DND-41 (cell line): Measurements from ENCODE around the gene STX12.

Source experiments
- ATAC-seq: fragments of 200-7000 bp; cut with Tn5 transposase; 3 replicates; pipeline ENCODE4 v1.9.1; 2021; ENCODE audit warnings: low read depth; ENCODE audit not compliant: insufficient read depth
- DNase-seq: peaks from one replicate; pipeline ENCODE4 v3.0.0-alpha.2; 2020
- H2AFZ ChIP-seq: 2 replicates; pipeline ENCODE4 v1.6.0; 2012; ENCODE audit warnings: low read depth, low read length
- H3K27ac ChIP-seq: 2 replicates; pipeline ENCODE4 v1.5.1; 2012; ENCODE audit warnings: low read length, inconsistent platforms
- H3K27me3 ChIP-seq: fragments of 200-600 bp; sonication (generic); 2 replicates; pipeline ENCODE4 v1.6.0; 2012; ENCODE audit warnings: low read length, mild to moderate bottlenecking, inconsistent platforms; ENCODE audit not compliant: insufficient read depth, poor library complexity
- H3K36me3 ChIP-seq: 2 replicates; pipeline ENCODE4 v1.5.1; 2012; ENCODE audit warnings: low read length, inconsistent platforms; ENCODE audit not compliant: insufficient read depth
- H3K4me1 ChIP-seq: 2 replicates; pipeline ENCODE4 v1.5.1; 2012; ENCODE audit warnings: mild to moderate bottlenecking, low read length; ENCODE audit not compliant: insufficient read depth
- H3K4me2 ChIP-seq: 2 replicates; pipeline ENCODE4 v1.6.0; 2012; ENCODE audit warnings: mild to moderate bottlenecking, moderate library complexity, low read length, inconsistent platforms; ENCODE audit not compliant: insufficient read depth
- H3K4me3 ChIP-seq, 2 experiments: fragments of 200-600 bp in 1 of 2; shearing (Covaris generic) in 1 of 2; 2 replicates each; pipeline ENCODE4 v1.5.1; 2012 to 2016; ENCODE audit warnings: inconsistent platforms in 2 of 2, low read length in 2 of 2, mild to moderate bottlenecking in 2 of 2, low read depth in 1 of 2, moderate library complexity in 1 of 2
- H3K79me2 ChIP-seq: 2 replicates; pipeline ENCODE4 v1.6.0; 2012; ENCODE audit warnings: low read length, inconsistent platforms; ENCODE audit not compliant: insufficient read depth
- H3K9ac ChIP-seq: 2 replicates; pipeline ENCODE4 v1.6.0; 2012; ENCODE audit warnings: low read depth, mild to moderate bottlenecking, inconsistent platforms, low read length, moderate library complexity
- H3K9me3 ChIP-seq: 2 replicates; pipeline ENCODE4 v1.5.1; 2012; ENCODE audit warnings: low read length, moderate library complexity, mild to moderate bottlenecking, inconsistent platforms; ENCODE audit not compliant: insufficient read depth, severe bottlenecking
- H4K20me1 ChIP-seq: 2 replicates; pipeline ENCODE4 v1.6.0; 2012; ENCODE audit warnings: low read length; ENCODE audit not compliant: insufficient read depth
- EZH2 ChIP-seq: IDR thresholded peaks from 3 replicates; pipeline ENCODE4 v1.6.1; 2012; ENCODE audit warnings: borderline replicate concordance, low read depth, mild to moderate bottlenecking, moderate library complexity, low read length, inconsistent platforms; ENCODE audit not compliant: severe bottlenecking
- TF ChIP-seq, protein P1 (sequence below): IDR thresholded peaks from 2 replicates; pipeline ENCODE4 v1.5.1; 2012; ENCODE audit warnings: borderline replicate concordance, low read length, moderate library complexity, mild to moderate bottlenecking; ENCODE audit not compliant: poor library complexity, severe bottlenecking; ENCODE audit errors: extremely low read depth

STX12 gene

DNA sequence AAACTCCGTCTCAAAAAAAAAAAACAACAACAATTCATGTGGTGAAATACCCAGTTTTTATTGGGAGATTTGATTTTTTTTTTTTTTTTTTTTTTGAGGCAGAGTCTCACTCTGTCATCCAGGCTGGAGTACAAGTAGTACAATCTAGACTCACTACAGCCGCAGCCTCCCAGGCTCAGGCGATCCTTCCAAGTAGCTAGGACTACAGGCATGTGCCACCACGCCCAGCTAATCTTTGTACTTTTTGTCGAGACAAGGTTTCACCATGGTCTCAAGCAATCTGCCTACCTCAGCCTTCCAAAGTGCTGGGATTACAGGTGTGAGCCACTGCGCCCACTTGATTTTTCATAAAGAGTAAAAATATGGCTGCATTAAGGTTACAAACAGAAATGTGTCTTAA, 31.9 kb upstream of the STX12 start:
- TF ChIP-seq, protein P1, sequence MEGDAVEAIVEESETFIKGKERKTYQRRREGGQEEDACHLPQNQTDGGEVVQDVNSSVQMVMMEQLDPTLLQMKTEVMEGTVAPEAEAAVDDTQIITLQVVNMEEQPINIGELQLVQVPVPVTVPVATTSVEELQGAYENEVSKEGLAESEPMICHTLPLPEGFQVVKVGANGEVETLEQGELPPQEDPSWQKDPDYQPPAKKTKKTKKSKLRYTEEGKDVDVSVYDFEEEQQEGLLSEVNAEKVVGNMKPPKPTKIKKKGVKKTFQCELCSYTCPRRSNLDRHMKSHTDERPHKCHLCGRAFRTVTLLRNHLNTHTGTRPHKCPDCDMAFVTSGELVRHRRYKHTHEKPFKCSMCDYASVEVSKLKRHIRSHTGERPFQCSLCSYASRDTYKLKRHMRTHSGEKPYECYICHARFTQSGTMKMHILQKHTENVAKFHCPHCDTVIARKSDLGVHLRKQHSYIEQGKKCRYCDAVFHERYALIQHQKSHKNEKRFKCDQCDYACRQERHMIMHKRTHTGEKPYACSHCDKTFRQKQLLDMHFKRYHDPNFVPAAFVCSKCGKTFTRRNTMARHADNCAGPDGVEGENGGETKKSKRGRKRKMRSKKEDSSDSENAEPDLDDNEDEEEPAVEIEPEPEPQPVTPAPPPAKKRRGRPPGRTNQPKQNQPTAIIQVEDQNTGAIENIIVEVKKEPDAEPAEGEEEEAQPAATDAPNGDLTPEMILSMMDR: no peak
- TF ChIP-seq EZH2: no peak
- H3K27ac ChIP-seq: no peak overlapping the region
- no peak overlapping the region for H3K4me2 ChIP-seq
- H3K9ac ChIP-seq: no peak overlapping the region
- H3K4me3 ChIP-seq: no peak overlapping the region
- no peaks in the 10 kb centered on the region for H3K4me1 ChIP-seq
- no peaks in the 10 kb centered on the region for H4K20me1 ChIP-seq
- H3K9me3 ChIP-seq: no peaks in the 10 kb centered on the region
- H3K36me3 ChIP-seq: peaks cover 28% of the 10 kb centered on the region
- ATAC-seq: no peak
- no peaks in the 10 kb centered on the region for H3K79me2 ChIP-seq
- H2AFZ ChIP-seq: no peak overlapping the region
- DNase-seq: no peak
- H3K27me3 ChIP-seq: no peaks in the 10 kb centered on the region

DNA sequence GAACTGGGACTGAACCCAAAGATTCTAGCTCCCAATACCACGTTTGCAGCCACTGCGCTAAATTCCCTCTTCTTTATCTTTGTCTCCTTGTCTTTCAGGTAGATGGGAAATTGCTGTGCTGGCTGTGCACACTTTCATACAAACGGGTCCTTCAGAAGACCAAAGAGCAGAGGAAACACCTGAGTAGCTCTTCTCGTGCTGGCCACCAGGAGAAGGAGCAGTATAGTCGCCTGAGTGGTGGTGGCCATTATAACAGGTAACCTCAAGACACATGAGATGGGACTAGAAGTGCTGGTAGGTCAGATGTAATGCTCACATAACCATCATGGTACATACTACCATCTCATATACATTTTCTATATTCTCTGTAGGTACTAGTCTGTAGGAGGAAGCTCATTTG, 28.5 kb upstream of the STX12 start:
- Histone ChIP-seq H3K4me3 (no peak overlapping the region), H3K4me2 (no peak overlapping the region), H4K20me1 (no peaks in the 10 kb centered on the region), H3K27me3 (no peaks in the 10 kb centered on the region), H3K27ac (no peak overlapping the region), H3K36me3 (peaks cover 43% of the 10 kb centered on the region), H3K9ac (no peak overlapping the region), H2AFZ (no peak overlapping the region), H3K9me3 (no peaks in the 10 kb centered on the region), H3K79me2 (no peaks in the 10 kb centered on the region), H3K4me1 (no peaks in the 10 kb centered on the region)
- no peak for DNase-seq
- ATAC-seq: no peak
- no peak for TF ChIP-seq EZH2
- TF ChIP-seq, protein P1: no peak

DNA sequence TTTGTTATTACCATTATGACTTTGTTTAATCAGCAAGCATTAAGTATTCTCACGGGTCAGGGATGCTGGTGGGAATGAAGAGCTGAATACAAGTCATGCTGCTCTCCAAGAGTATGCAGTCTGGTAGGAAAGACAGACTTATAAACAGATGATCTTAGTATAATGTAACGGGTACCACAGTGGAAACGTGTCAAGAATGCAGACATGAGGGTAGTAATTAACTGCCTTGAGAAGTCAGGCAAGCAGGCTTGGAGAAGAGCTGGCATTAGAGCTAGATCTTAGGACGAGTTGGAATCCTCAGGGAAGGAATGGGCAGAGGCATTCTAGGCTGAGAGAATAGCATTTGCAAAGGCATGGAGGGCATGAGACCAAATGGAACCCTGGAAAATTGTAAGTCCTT, 27.6 kb upstream of the STX12 start:
- Histone ChIP-seq H3K9ac (no peak overlapping the region), H3K9me3 (no peaks in the 10 kb centered on the region), H3K79me2 (no peaks in the 10 kb centered on the region), H4K20me1 (no peaks in the 10 kb centered on the region), H3K36me3 (peaks cover 52% of the 10 kb centered on the region), H2AFZ (no peak overlapping the region), H3K4me3 (no peak overlapping the region), H3K4me1 (no peaks in the 10 kb centered on the region), H3K27me3 (no peaks in the 10 kb centered on the region), H3K4me2 (no peak overlapping the region), H3K27ac (no peak overlapping the region)
- no peak for ATAC-seq
- no peak for DNase-seq
- no peak for TF ChIP-seq EZH2
- TF ChIP-seq, protein P1: no peak

DNA sequence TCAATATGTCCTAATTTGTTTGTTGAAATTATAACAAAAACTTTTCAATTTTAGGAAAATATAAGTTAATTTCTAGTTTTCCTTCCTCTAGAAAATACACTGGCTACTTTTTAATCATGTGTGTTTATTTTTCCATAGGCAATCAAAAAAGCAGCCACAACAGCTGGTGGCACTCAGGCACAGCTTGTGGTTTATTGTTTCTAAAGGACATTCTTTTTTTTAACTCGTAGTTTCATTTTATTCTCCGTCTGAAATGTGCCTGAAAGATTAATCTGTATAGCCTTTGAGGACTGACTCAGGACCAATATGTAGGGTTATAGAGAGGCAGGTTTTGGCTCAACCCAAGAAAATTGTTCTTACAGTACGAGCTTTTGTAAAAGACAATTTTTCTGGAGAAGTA, 20.7 kb upstream of the STX12 start:
- Histone ChIP-seq H3K4me2 (no peak overlapping the region), H3K36me3 (peaks cover 56% of the 10 kb centered on the region), H3K79me2 (no peaks in the 10 kb centered on the region), H3K27me3 (no peaks in the 10 kb centered on the region), H3K9me3 (no peaks in the 10 kb centered on the region), H3K9ac (no peak overlapping the region), H3K4me3 (no peak overlapping the region), H3K27ac (no peak overlapping the region), H4K20me1 (no peaks in the 10 kb centered on the region), H3K4me1 (no peaks in the 10 kb centered on the region), H2AFZ (no peak overlapping the region)
- ATAC-seq: no peak
- TF ChIP-seq EZH2: no peak
- TF ChIP-seq, protein P1: no peak
- no peak for DNase-seq
